Measurements from ENCODE around the gene AADACL3. TPM values are rescaled to one million over a fixed set of nuclear protein-coding genes. Genes with fewer than 3 reads are reported as not detected.

The AADACL3 gene
- total RNA-seq, 1 donor from 2014 or later = not detected

- H3K9me3 Mint-ChIP-seq = peaks cover 2% of the 10 kb centered on the region
- Histone ChIP-seq H3K4me3 (no peak overlapping the region), H3K36me3 (no peaks in the 10 kb centered on the region), H4K20me1 (ENCODE audit: low read depth) (no peaks in the 10 kb centered on the region), H3K4me1 (no peaks in the 10 kb centered on the region), H3K9ac (no peak overlapping the region), H3K4me2 (no peak overlapping the region), H3F3A (ENCODE audit: low read depth) (no peaks in the 10 kb centered on the region), H3K79me2 (ENCODE audit: low read depth) (no peaks in the 10 kb centered on the region), H3K27me3 (no peaks in the 10 kb centered on the region), H3K9me3 (ENCODE audit: low read depth) (no peaks in the 10 kb centered on the region), H3K27ac (no peak overlapping the region), H2AFZ (replicated peaks) (no peak overlapping the region)
- TF ChIP-seq EZH2 (IDR thresholded peaks at IDR 0.05) = no peak
- no peak for TF ChIP-seq EZH2phosphoT487 (IDR thresholded peaks at IDR 0.05)
- TF ChIP-seq CTCF (IDR thresholded peaks at IDR 0.05) = no peak
- H3K27ac Mint-ChIP-seq = no peak overlapping the region
- no peak overlapping the region for H3K4me3 Mint-ChIP-seq
- H3K4me1 Mint-ChIP-seq = no peaks in the 10 kb centered on the region
- peaks cover 2% of the 10 kb centered on the region for H3K27me3 Mint-ChIP-seq (ENCODE audit: insufficient read depth, low read depth)
- H3K36me3 Mint-ChIP-seq = no peaks in the 10 kb centered on the region
- no peak for DNase-seq (ENCODE audit: low spot score)
These were observed 23.7 kb downstream of the AADACL3 start for GRCh38 chr1:12739613-12740012.

GRCh38 chr1:12741946-12742345, 26.0 kb downstream of the AADACL3 start:
- Mint-ChIP-seq H3K27ac (no peak overlapping the region), H3K4me1 (no peaks in the 10 kb centered on the region), H3K27me3 (ENCODE audit: insufficient read depth, low read depth) (peaks cover 2% of the 10 kb centered on the region), H3K36me3 (no peaks in the 10 kb centered on the region), H3K4me3 (no peak overlapping the region), H3K9me3 (no peaks in the 10 kb centered on the region)
- Histone ChIP-seq H3K9me3 (ENCODE audit: low read depth) (no peaks in the 10 kb centered on the region), H2AFZ (replicated peaks) (no peak overlapping the region), H3K4me2 (no peak overlapping the region), H4K20me1 (ENCODE audit: low read depth) (no peaks in the 10 kb centered on the region), H3K36me3 (no peaks in the 10 kb centered on the region), H3F3A (ENCODE audit: low read depth) (no peaks in the 10 kb centered on the region), H3K9ac (no peak overlapping the region), H3K79me2 (ENCODE audit: low read depth) (no peaks in the 10 kb centered on the region), H3K4me1 (no peaks in the 10 kb centered on the region), H3K27me3 (no peaks in the 10 kb centered on the region), H3K27ac (no peak overlapping the region), H3K4me3 (no peak overlapping the region)
- no peak for DNase-seq (ENCODE audit: low spot score)
- no peak for TF ChIP-seq CTCF (IDR thresholded peaks at IDR 0.05)

- no peak for DNase-seq (ENCODE audit: low spot score)
- Histone ChIP-seq H3K4me3 (no peak overlapping the region), H3K9ac (no peak overlapping the region), H3K79me2 (ENCODE audit: low read depth) (no peaks in the 10 kb centered on the region), H3K4me2 (no peak overlapping the region), H4K20me1 (ENCODE audit: low read depth) (no peaks in the 10 kb centered on the region), H3F3A (ENCODE audit: low read depth) (no peaks in the 10 kb centered on the region), H2AFZ (replicated peaks) (no peak overlapping the region), H3K36me3 (no peaks in the 10 kb centered on the region), H3K9me3 (ENCODE audit: low read depth) (peaks cover 3% of the 10 kb centered on the region), H3K27ac (no peak overlapping the region), H3K27me3 (no peaks in the 10 kb centered on the region), H3K4me1 (no peaks in the 10 kb centered on the region)
- Mint-ChIP-seq H3K27me3 (ENCODE audit: insufficient read depth, low read depth) (peaks cover 2% of the 10 kb centered on the region), H3K36me3 (no peaks in the 10 kb centered on the region), H3K4me3 (no peak overlapping the region), H3K4me1 (no peaks in the 10 kb centered on the region), H3K9me3 (peaks cover 15% of the 10 kb centered on the region), H3K27ac (no peak overlapping the region)
- TF ChIP-seq EZH2phosphoT487 (IDR thresholded peaks at IDR 0.05) = no peak
- no peak for TF ChIP-seq CTCF (IDR thresholded peaks at IDR 0.05)
- TF ChIP-seq EZH2 (IDR thresholded peaks at IDR 0.05) = no peak
These were observed 29.4 kb downstream of the AADACL3 start for GRCh38 chr1:12745126-12745991.

All from neural progenitor cell (in vitro differentiated cells).